Tibial nerve (tissue), 3 donors: Measurements from ENCODE around the gene ARHGAP23.
A peak's percentile ranks its signal among the peaks of the same experiment; 100 is the strongest.

Experiments used
- CTCF ChIP-seq, 5 experiments: fragments of 200-600 bp in 3 of 5; fragments of 450-650 bp in 2 of 5; sonication (generic) in 3 of 5; IDR thresholded peaks; one replicate each; pipeline ENCODE4 v1.5.1; 2016 to 2019; ENCODE audit warnings: antibody characterized with exemption in 5 of 5, mild to moderate bottlenecking in 3 of 5, moderate library complexity in 2 of 5
- POLR2A ChIP-seq, 2 donors: fragments of 450-650 bp; IDR thresholded peaks; one replicate each; pipeline ENCODE4 v1.6.1; 2017; ENCODE audit warnings: antibody characterized with exemption in 2 of 2, mild to moderate bottlenecking in 2 of 2, moderate library complexity in 2 of 2

- TF ChIP-seq POLR2A (IDR thresholded peaks at IDR 0.05) (peak in 1 of 2 donors; percentile 45), CTCF (IDR thresholded peaks at IDR 0.05) (peak in 2 of 5 experiments; percentile 21 to 27)
Observed at GRCh38 chr17:38559051-38559879, 131.0 kb downstream of the ARHGAP23 start.
